Measurements from ENCODE around the gene ATG10. TPM values are rescaled to one million over a fixed set of nuclear protein-coding genes. Genes with fewer than 3 reads are reported as not detected.

ATG10 gene
- total and polyA plus RNA-seq, 2 of the 8 experiments (the other 6 are each of a cell fraction or from before 2014, with no cell fraction given), result 3.7 to 8.8 TPM

DNA sequence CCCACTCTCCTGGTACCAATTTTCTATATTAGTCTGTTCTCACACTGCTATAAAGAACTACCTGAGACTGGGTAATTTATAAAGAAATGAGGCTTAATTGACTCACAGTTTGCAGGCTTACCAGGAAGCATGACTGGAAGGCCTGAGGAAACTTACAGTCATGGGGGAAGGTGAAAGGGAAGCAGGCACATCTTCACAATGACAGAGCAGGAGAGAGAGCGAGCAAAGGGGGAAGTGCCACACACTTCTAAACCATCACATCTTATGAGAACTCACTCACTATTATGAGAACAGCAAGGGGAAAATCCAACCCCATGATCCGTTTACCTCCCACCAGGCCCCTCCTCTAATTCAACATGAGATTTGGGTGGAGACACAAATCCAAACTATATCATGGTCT is 72.2 kb downstream of the ATG10 start (continued):
- no peak for TF ChIP-seq NANOG (IDR thresholded peaks at IDR 0.05; ENCODE audit: insufficient read depth, low read depth, low read length, poor library complexity, severe bottlenecking)

Measured in H1 (cell line).